C4-2B (cell line): Measurements from ENCODE around the gene ATXN7L1.

ENCODE experiments used
- ZFX ChIP-seq: fragments of 450-650 bp; IDR thresholded peaks from 2 replicates; pipeline ENCODE4 v1.6.1; 2017
- TF ChIP-seq, protein P1 (sequence below): fragments of 450-650 bp; conservative IDR thresholded peaks from 2 replicates; pipeline ENCODE4 v1.5.1; 2017; ENCODE audit warnings: mild to moderate bottlenecking

DNA sequence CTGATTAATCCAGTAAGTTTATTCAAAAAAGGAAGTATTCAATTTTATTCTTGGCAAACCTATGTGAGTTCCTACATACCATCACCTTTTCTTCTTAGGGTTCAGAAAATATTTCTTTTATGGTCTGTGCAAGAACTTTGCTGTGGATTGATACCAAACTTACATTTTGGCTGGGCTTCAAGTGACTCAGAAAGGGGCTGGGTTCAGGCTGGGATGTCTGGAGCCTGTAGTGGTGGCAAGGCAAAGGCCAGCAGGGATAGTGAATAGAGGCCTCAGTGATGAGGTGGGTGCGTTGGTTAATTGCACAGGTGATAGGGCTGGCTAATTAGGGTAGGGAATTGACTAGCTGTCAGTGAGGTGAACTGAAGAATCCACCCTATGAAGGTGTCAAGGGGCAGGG lies 40.2 kb upstream of the ATXN7L1 start:
- TF ChIP-seq, protein P1, sequence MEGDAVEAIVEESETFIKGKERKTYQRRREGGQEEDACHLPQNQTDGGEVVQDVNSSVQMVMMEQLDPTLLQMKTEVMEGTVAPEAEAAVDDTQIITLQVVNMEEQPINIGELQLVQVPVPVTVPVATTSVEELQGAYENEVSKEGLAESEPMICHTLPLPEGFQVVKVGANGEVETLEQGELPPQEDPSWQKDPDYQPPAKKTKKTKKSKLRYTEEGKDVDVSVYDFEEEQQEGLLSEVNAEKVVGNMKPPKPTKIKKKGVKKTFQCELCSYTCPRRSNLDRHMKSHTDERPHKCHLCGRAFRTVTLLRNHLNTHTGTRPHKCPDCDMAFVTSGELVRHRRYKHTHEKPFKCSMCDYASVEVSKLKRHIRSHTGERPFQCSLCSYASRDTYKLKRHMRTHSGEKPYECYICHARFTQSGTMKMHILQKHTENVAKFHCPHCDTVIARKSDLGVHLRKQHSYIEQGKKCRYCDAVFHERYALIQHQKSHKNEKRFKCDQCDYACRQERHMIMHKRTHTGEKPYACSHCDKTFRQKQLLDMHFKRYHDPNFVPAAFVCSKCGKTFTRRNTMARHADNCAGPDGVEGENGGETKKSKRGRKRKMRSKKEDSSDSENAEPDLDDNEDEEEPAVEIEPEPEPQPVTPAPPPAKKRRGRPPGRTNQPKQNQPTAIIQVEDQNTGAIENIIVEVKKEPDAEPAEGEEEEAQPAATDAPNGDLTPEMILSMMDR = no peak
- no peak for TF ChIP-seq ZFX
